Left ventricle myocardium inferior (tissue), 1 donor: ENCODE measurements around the gene IL17REL. TPM values are rescaled to one million over a fixed set of nuclear protein-coding genes. Genes with fewer than 3 reads are reported as not detected.

ENCODE experiments used
- DNase-seq: peaks from one replicate; pipeline ENCODE4 v3.0.0-alpha.2; 2020
- H3K27ac ChIP-seq: fragments of 200-600 bp; replicated peaks from 2 replicates; pipeline ENCODE4 v1.8.0; 2021
- H3K27me3 ChIP-seq: fragments of 200-600 bp; 2 replicates; pipeline ENCODE4 v1.8.0; 2021; ENCODE audit warnings: low read depth
- H3K36me3 ChIP-seq: fragments of 200-600 bp; 2 replicates; pipeline ENCODE4 v1.8.0; 2021
- H3K4me1 ChIP-seq: fragments of 200-600 bp; 2 replicates; pipeline ENCODE4 v1.8.0; 2021
- H3K4me3 ChIP-seq: fragments of 200-600 bp; 2 replicates; pipeline ENCODE4 v1.8.0; 2021; ENCODE audit warnings: mild to moderate bottlenecking, moderate library complexity
- H3K9me3 ChIP-seq: fragments of 200-600 bp; replicated peaks from 2 replicates; pipeline ENCODE4 v1.8.0; 2021
- intact Hi-C: fragments of 100-400 bp; cut with micrococcal nuclease; formaldehyde crosslinking; loops from one replicate; pipeline ENCODE4 v1.11.0; 2022
- total RNA-seq: library from RNA; stranded (reverse); fragmentation: NEBNext Ultra II Directional; extraction: Animal tissue kit (Norgen Biotek cat#: 25700); gene quantifications from one replicate; pipeline ENCODE4 v1.2.1, GENCODE V29; 2021
- TF ChIP-seq, protein P1 (sequence below): fragments of 200-600 bp; IDR thresholded peaks from 2 replicates; pipeline ENCODE4 v1.8.0; 2021; ENCODE audit warnings: antibody characterized with exemption, mild to moderate bottlenecking, borderline replicate concordance
- donor health status: DM: no; HTN: yes; CAD: no; lungs with severe emphysema.

IL17REL gene
- total RNA-seq, 1 donor from 2014 or later: not detected

DNA sequence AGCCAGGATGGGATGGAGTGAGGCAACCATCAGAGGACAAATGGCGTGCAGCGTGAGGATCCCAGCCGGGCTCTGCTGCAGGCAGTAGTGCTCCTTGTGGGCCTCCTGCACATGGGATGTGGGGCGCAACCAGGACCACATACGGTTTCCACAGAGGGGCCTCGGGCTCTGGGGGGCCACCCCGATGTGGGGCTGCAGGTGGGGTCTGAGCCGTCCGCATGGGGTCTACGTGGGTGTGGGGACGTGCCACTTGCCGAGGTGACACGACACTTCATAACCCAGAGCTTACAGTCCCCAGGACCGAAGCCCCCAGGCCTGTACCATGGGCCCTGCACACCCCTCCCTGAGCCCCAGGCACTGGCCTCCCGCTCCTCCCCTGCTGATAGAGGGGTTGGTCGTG, 34.8 kb upstream of the IL17REL start:
- H3K27me3 ChIP-seq: peaks cover 54% of the 10 kb centered on the region
- no peak for DNase-seq

DNA sequence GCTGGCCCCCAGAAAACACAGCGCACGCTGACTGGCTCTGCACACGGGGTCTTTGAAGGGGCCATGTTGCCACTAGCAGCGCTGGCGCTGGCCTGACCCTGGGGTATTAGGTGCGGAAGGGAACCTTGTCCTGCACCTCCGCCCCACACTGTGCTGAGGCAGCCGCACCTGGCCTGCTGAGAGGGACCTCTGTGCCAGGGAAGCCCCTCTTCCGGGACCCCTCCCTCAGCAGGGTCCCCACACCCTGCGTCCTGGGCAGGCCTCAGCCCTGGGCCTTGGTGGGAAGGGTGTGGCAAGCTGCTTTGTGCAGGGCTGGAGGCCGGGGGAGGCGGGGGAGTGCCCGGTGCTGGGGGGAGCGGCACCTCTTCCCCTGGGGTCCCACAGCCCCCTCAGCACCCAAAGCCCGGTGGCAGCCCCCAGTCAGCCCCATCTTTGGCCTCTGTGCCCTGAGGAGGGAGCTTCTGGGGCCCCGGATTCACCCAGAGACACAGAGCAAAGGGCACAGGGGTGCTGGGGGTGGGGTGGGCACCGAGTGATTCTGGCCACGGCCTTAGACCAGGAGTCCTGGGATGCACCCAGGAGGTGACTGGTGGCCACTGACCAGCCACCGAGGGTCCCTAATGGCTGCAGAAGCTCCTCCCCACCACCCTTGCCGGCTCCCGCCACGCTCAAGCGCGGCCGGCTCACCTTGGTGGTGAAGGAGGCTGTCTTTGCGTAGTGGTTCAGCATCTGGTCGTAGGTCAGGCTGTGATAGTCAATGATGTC, 34.1 kb upstream of the IL17REL start:
- TF ChIP-seq, protein P1, sequence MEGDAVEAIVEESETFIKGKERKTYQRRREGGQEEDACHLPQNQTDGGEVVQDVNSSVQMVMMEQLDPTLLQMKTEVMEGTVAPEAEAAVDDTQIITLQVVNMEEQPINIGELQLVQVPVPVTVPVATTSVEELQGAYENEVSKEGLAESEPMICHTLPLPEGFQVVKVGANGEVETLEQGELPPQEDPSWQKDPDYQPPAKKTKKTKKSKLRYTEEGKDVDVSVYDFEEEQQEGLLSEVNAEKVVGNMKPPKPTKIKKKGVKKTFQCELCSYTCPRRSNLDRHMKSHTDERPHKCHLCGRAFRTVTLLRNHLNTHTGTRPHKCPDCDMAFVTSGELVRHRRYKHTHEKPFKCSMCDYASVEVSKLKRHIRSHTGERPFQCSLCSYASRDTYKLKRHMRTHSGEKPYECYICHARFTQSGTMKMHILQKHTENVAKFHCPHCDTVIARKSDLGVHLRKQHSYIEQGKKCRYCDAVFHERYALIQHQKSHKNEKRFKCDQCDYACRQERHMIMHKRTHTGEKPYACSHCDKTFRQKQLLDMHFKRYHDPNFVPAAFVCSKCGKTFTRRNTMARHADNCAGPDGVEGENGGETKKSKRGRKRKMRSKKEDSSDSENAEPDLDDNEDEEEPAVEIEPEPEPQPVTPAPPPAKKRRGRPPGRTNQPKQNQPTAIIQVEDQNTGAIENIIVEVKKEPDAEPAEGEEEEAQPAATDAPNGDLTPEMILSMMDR: no peak
- no peak for DNase-seq

More for the DNA sequence above, 34.8 kb upstream of the IL17REL start:
- Histone ChIP-seq H3K4me3 (no peak overlapping the region), H3K36me3 (no peaks in the 10 kb centered on the region), H3K9me3 (peaks cover 6% of the 10 kb centered on the region), H3K4me1 (no peaks in the 10 kb centered on the region), H3K27ac (no peak overlapping the region)
- intact Hi-C loops: no loop called here
- TF ChIP-seq, protein P1: no peak

DNA sequence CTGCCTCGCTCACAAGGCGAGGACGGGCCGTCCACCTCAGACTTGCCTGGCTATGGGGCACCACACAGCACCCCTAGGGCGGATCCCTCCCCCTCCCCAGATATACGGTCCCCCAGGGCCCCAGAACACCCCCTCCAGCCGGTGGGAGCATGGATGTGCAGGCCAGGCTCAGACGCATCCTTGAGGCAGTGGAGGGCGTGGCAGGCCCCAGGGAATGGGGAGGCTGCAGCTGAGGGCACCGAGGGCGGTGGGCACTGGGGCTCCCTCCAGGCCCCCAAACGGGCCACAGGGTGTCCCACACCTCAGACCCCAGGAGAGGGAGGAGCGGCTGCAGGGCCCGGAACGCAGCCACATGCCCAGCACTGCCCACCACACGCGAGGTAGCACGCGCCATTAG, 33.5 kb upstream of the IL17REL start:
- TF ChIP-seq, protein P1: no peak
- peaks cover 54% of the 10 kb centered on the region for H3K27me3 ChIP-seq
- H3K27ac ChIP-seq: no peak overlapping the region
- H3K9me3 ChIP-seq: no peaks in the 10 kb centered on the region
- no peaks in the 10 kb centered on the region for H3K36me3 ChIP-seq
- H3K4me1 ChIP-seq: no peaks in the 10 kb centered on the region
- intact Hi-C loops: no loop called here
- no peak for DNase-seq
- no peak overlapping the region for H3K4me3 ChIP-seq

More for the DNA sequence above, 34.1 kb upstream of the IL17REL start:
- Histone ChIP-seq H3K4me3 (no peak overlapping the region), H3K36me3 (no peaks in the 10 kb centered on the region), H3K27me3 (peaks cover 54% of the 10 kb centered on the region), H3K4me1 (no peaks in the 10 kb centered on the region), H3K9me3 (peaks cover 4% of the 10 kb centered on the region), H3K27ac (no peak overlapping the region)
- intact Hi-C loops: no loop called here

DNA sequence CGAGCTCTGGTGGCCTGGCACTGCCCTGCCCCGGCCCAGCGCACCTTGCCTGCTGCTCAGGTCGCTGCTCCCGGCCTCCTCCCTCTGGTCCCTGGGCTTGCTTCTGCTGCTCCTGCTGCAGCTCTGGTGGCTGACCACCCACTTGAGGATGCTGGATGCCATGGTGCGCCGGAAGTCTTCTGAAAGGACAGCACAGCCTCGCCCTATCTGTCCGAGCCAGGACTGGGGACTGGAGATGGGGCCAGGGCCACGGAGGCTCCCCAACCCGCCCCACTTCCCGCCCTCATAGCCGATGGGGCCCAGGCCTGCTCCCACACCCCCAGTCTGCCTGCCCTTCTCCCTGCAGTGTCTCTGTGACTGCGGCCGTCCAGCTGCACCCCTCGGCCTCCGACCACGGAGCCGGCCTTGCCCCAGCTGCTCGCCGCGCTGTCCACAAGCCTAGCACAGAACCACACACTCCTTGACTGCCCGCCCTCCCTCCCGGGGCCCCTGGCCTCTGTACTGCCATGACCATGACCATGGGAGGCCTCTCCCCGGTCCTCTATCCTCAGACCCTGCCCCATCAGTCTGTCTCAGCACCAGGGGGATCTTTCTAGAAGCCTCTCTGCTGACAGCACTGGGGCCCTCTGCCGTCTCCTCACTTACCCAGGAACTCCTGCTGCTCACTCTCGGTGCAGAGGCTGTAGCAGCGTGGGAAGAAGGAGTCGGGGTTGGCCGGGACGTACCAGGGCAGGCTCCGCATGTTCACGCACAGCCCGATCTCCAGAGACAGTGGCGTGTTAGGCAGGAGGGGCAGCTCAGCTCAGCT, 32.9 kb upstream of the IL17REL start:
- no peak overlapping the region for H3K27ac ChIP-seq
- no peak overlapping the region for H3K4me3 ChIP-seq
- DNase-seq: no peak
- H3K36me3 ChIP-seq: no peaks in the 10 kb centered on the region
- H3K4me1 ChIP-seq: no peaks in the 10 kb centered on the region
- no peaks in the 10 kb centered on the region for H3K9me3 ChIP-seq
- intact Hi-C loops: no loop called here
- peaks cover 54% of the 10 kb centered on the region for H3K27me3 ChIP-seq
- TF ChIP-seq, protein P1: no peak

DNA sequence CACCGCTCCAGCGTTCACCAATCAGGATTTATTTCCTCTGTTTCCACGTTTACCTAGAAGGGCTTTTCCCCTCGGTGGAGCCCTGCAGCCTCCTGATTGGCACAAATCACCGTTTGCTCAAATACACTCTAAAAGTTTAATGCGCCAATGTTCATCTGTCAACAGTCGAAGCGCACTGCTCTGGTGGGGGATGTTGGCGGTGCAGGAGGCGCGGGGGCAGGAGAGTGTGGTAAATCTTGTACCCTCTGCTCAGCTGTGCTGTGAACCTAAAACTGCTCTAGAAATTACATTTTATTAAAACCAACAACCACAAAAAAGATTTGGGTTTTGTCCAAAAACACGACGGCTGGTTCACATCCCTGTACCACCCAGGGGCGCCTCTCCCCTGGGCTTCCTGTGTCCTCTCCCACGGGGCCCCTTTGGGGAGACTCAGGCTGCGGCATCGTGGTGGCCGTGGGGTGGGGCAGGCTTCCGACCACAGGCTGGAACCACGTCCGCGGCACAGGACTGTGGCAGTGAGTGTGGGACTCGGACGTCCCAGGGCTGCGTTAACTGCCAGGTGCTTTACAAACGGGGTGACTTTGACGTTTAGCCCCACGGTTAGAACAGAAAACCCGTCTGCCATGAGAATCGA, 32.0 kb upstream of the IL17REL start:
- no peak for DNase-seq
- Histone ChIP-seq H3K27ac (no peak overlapping the region), H3K36me3 (no peaks in the 10 kb centered on the region), H3K9me3 (no peaks in the 10 kb centered on the region), H3K4me3 (no peak overlapping the region), H3K4me1 (no peaks in the 10 kb centered on the region), H3K27me3 (peaks cover 47% of the 10 kb centered on the region)
- intact Hi-C loops: no loop called here
- TF ChIP-seq, protein P1: no peak
